Suprapubic skin (tissue), 3 donors: Measurements from ENCODE around the gene BRD3OS.

Experiments used
- EP300 ChIP-seq: sonication (generic); formaldehyde crosslinking; IDR thresholded peaks from one replicate; pipeline ENCODE4 v1.6.1; 2017; ENCODE audit warnings: antibody characterized with exemption
- POLR2A ChIP-seq, 2 donors: fragments of 450-650 bp; IDR thresholded peaks; one replicate each; pipeline ENCODE4 v1.6.1; 2017; ENCODE audit warnings: antibody characterized with exemption in 2 of 2, mild to moderate bottlenecking in 2 of 2, moderate library complexity in 2 of 2
- TF ChIP-seq, protein P1 (sequence below), 2 donors: fragments of 200-600 bp in 1 of 2; fragments of 450-650 bp in 1 of 2; sonication (generic) in 1 of 2; IDR thresholded peaks; one replicate each; pipeline ENCODE4 v1.5.1; 2016 to 2019; ENCODE audit warnings: antibody characterized with exemption in 2 of 2, mild to moderate bottlenecking in 1 of 2, moderate library complexity in 1 of 2

DNA sequence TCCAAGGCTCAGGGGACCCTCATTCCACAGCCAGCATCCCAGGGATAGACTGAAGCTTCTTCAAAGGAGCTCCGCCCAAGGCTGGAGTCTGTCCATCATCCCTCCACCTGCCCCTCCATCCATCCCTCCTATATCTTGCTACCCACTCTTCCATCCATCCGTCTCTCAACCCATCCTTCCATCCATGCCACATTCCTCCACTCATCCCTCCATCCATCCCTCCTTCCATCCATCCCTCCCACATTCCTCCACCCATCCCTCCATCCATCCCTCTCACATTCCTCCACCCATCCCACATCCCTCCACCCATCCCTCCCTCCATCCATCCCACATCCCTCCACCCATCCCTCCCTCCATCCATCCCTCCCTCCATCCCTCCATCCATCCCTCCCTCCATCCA, 27.7 kb upstream of the BRD3OS start:
- TF ChIP-seq, protein P1, sequence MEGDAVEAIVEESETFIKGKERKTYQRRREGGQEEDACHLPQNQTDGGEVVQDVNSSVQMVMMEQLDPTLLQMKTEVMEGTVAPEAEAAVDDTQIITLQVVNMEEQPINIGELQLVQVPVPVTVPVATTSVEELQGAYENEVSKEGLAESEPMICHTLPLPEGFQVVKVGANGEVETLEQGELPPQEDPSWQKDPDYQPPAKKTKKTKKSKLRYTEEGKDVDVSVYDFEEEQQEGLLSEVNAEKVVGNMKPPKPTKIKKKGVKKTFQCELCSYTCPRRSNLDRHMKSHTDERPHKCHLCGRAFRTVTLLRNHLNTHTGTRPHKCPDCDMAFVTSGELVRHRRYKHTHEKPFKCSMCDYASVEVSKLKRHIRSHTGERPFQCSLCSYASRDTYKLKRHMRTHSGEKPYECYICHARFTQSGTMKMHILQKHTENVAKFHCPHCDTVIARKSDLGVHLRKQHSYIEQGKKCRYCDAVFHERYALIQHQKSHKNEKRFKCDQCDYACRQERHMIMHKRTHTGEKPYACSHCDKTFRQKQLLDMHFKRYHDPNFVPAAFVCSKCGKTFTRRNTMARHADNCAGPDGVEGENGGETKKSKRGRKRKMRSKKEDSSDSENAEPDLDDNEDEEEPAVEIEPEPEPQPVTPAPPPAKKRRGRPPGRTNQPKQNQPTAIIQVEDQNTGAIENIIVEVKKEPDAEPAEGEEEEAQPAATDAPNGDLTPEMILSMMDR (IDR thresholded peaks at IDR 0.05) = no peak
- TF ChIP-seq POLR2A (IDR thresholded peaks at IDR 0.05) = no peak
- TF ChIP-seq EP300 = no peak
